Measurements from ENCODE around the gene BEST4.
A peak's percentile ranks its signal among the peaks of the same experiment; 100 is the strongest.

The BEST4 gene

GRCh38 chr1:44808063-44808937 lies 20.3 kb upstream of the BEST4 start, which contains the start of gene BTBD19:
Gene BTBD19 (plus strand): TSS chr1:44808523. CDS start chr1:44808821, 298 bp downstream.
- Histone ChIP-seq H3K4me2 (ENCODE audit: low read length) (peak within 1 kb of the TSS; percentile 84), H3K36me3 (ENCODE audit: control insufficient read depth, insufficient read depth, low read length) (no peaks in the 10 kb centered on the region), H3K9me3 (ENCODE audit: control insufficient read depth, low read length) (no peaks in the 10 kb centered on the region), H3K4me3 (ENCODE audit: low read depth, low read length) (peak within 1 kb of the TSS; percentile 41), H3K27me3 (ENCODE audit: control insufficient read depth, insufficient read depth, low read length) (no peaks in the 10 kb centered on the region), H3K27ac (peak within 1 kb of the TSS; percentile 100), H2AFZ (peak within 1 kb of the TSS; percentile 83), H3K9ac (peak within 1 kb of the TSS; percentile 67), H3K4me1 (peaks cover 41% of the 10 kb centered on the region), H3K79me2 (peaks cover 5% of the 10 kb centered on the region)
- no peak for TF ChIP-seq CTCF (IDR thresholded peaks at IDR 0.05)

GRCh38 chr1:44807364-44808062 lies 19.5 kb upstream of the BEST4 start:
- Histone ChIP-seq H3K9ac (peak overlapping the region; percentile 61), H3K4me2 (ENCODE audit: low read length) (peak overlapping the region; percentile 84), H3K9me3 (ENCODE audit: control insufficient read depth, low read length) (no peaks in the 10 kb centered on the region), H3K36me3 (ENCODE audit: control insufficient read depth, insufficient read depth, low read length) (no peaks in the 10 kb centered on the region), H2AFZ (peak overlapping the region; percentile 83), H3K4me3 (ENCODE audit: low read depth, low read length) (peak overlapping the region; percentile 41), H3K79me2 (peaks cover 5% of the 10 kb centered on the region), H3K4me1 (peaks cover 41% of the 10 kb centered on the region), H3K27ac (peak overlapping the region; percentile 100), H3K27me3 (ENCODE audit: control insufficient read depth, insufficient read depth, low read length) (no peaks in the 10 kb centered on the region)
- TF ChIP-seq CTCF (IDR thresholded peaks at IDR 0.05): no peak

- Histone ChIP-seq H2AFZ (peak within 1 kb of the TSS; percentile 83), H3K27ac (peak within 1 kb of the TSS; percentile 100), H3K36me3 (ENCODE audit: control insufficient read depth, insufficient read depth, low read length) (no peaks in the 10 kb centered on the region), H3K4me1 (peaks cover 38% of the 10 kb centered on the region), H3K4me2 (ENCODE audit: low read length) (peak within 1 kb of the TSS; percentile 84), H3K79me2 (peaks cover 5% of the 10 kb centered on the region), H3K4me3 (ENCODE audit: low read depth, low read length) (peak within 1 kb of the TSS; percentile 41), H3K27me3 (ENCODE audit: control insufficient read depth, insufficient read depth, low read length) (no peaks in the 10 kb centered on the region), H3K9ac (peak within 1 kb of the TSS; percentile 61), H3K9me3 (ENCODE audit: control insufficient read depth, low read length) (no peaks in the 10 kb centered on the region)
- no peak for TF ChIP-seq CTCF (IDR thresholded peaks at IDR 0.05)
Observed at GRCh38 chr1:44806704-44807363, 18.9 kb upstream of the BEST4 start, which contains the start of gene DYNLT4. Gene DYNLT4 (minus strand): TSS chr1:44807351. CDS start chr1:44806668, 683 bp downstream.

- no peaks in the 10 kb centered on the region for H3K9me3 ChIP-seq (ENCODE audit: control insufficient read depth, low read length)
- peak overlapping the region; percentile 100 for H3K27ac ChIP-seq
- TF ChIP-seq CTCF (IDR thresholded peaks at IDR 0.05): no peak
- H3K79me2 ChIP-seq: peaks cover 5% of the 10 kb centered on the region
- no peaks in the 10 kb centered on the region for H3K27me3 ChIP-seq (ENCODE audit: control insufficient read depth, insufficient read depth, low read length)
- H3K4me1 ChIP-seq: peaks cover 36% of the 10 kb centered on the region
- peak overlapping the region; percentile 64 for H3K4me2 ChIP-seq (ENCODE audit: low read length)
- no peaks in the 10 kb centered on the region for H3K36me3 ChIP-seq (ENCODE audit: control insufficient read depth, insufficient read depth, low read length)
- no peak overlapping the region for H2AFZ ChIP-seq
- no peak overlapping the region for H3K9ac ChIP-seq
- no peak overlapping the region for H3K4me3 ChIP-seq (ENCODE audit: low read depth, low read length)
Observed at GRCh38 chr1:44806025-44806703, 18.2 kb upstream of the BEST4 start.
